Duodenal mucosa (tissue), 2 donors: ENCODE data around the gene SLC32A1.

Source experiments
- H3K27ac ChIP-seq: one replicate; pipeline ENCODE4 v1.7.0; 2013; ENCODE audit warnings: low read depth, low read length
- H3K27me3 ChIP-seq, 2 donors: one replicate each; pipeline ENCODE4 v1.7.0; 2013; ENCODE audit warnings: low read length in 2 of 2, control low read depth in 1 of 2; ENCODE audit not compliant: insufficient read depth in 2 of 2, control insufficient read depth in 1 of 2
- H3K36me3 ChIP-seq, 2 donors: one replicate each; pipeline ENCODE4 v1.7.0; 2013; ENCODE audit warnings: low read length in 2 of 2, control low read depth in 1 of 2; ENCODE audit not compliant: insufficient read depth in 2 of 2, control insufficient read depth in 1 of 2
- H3K4me1 ChIP-seq, 2 donors: one replicate each; pipeline ENCODE4 v1.7.0; 2013; ENCODE audit warnings: low read length in 2 of 2, control low read depth in 1 of 2; ENCODE audit not compliant: insufficient read depth in 2 of 2, control insufficient read depth in 1 of 2
- H3K4me3 ChIP-seq, 2 donors: one replicate each; pipeline ENCODE4 v1.7.0; 2013; ENCODE audit warnings: low read length in 2 of 2, low read depth in 1 of 2
- H3K9ac ChIP-seq, 2 donors: one replicate each; pipeline ENCODE4 v1.7.0; 2013; ENCODE audit warnings: low read length in 2 of 2, low read depth in 1 of 2
- H3K9me3 ChIP-seq, 2 donors: one replicate each; pipeline ENCODE4 v1.7.0; 2013; ENCODE audit warnings: low read length in 2 of 2, control low read depth in 1 of 2; ENCODE audit not compliant: control insufficient read depth in 1 of 2

SLC32A1 gene, protein sequence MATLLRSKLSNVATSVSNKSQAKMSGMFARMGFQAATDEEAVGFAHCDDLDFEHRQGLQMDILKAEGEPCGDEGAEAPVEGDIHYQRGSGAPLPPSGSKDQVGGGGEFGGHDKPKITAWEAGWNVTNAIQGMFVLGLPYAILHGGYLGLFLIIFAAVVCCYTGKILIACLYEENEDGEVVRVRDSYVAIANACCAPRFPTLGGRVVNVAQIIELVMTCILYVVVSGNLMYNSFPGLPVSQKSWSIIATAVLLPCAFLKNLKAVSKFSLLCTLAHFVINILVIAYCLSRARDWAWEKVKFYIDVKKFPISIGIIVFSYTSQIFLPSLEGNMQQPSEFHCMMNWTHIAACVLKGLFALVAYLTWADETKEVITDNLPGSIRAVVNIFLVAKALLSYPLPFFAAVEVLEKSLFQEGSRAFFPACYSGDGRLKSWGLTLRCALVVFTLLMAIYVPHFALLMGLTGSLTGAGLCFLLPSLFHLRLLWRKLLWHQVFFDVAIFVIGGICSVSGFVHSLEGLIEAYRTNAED

GRCh38 chr20:38723848-38724625 is at the start of gene SLC32A1:
Gene SLC32A1 (plus strand): TSS chr20:38724486. CDS start chr20:38724725, 239 bp downstream.
- Histone ChIP-seq H3K27ac (no peak within 1 kb of the TSS), H3K36me3 (no peaks in the 10 kb centered on the region), H3K4me1 (no peaks in the 10 kb centered on the region), H3K4me3 (no peak within 1 kb of the TSS), H3K9ac (no peak within 1 kb of the TSS), H3K9me3 (no peaks in the 10 kb centered on the region), H3K27me3 (peaks cover 85 to 94% of the 10 kb centered on the region in 2 donors)

- Histone ChIP-seq H3K27ac (no peak overlapping the region), H3K9ac (no peak overlapping the region), H3K4me3 (no peak overlapping the region), H3K4me1 (peaks cover 5 to 6% of the 10 kb centered on the region in 2 donors), H3K36me3 (no peaks in the 10 kb centered on the region), H3K9me3 (no peaks in the 10 kb centered on the region), H3K27me3 (peaks cover 26 to 32% of the 10 kb centered on the region in 2 donors)
Observed at GRCh38 chr20:38674765-38675133, 49.5 kb upstream of the SLC32A1 start.

DNA sequence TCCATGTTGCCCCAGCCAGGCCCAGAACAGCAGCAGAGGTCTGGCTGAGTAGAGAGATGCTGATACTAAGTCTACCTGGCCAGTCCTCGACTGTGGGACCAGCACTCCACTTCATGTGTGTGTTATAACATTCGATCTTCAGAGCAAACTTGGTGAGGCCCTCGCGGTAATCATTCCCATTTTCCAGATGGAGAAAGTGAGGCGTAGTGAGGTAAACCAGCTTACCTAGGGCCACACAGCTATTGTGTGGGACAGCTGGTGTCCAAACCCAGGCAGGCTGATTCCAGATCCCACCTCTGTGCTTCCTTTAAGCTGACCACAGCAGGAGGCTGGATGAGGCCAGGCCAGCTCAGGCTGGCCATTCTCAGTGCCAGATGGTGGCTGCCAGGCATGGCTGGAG is 47.7 kb upstream of the SLC32A1 start:
- Histone ChIP-seq H3K36me3 (no peaks in the 10 kb centered on the region), H3K4me1 (peaks cover 5 to 6% of the 10 kb centered on the region in 2 donors), H3K9ac (no peak overlapping the region), H3K9me3 (no peaks in the 10 kb centered on the region), H3K27me3 (peaks cover 19 to 30% of the 10 kb centered on the region in 2 donors), H3K4me3 (no peak overlapping the region), H3K27ac (no peak overlapping the region)

GRCh38 chr20:38680500-38681306 is 43.6 kb upstream of the SLC32A1 start:
- Histone ChIP-seq H3K27ac (no peak overlapping the region), H3K9ac (no peak overlapping the region), H3K27me3 (no peaks in the 10 kb centered on the region), H3K4me3 (no peak overlapping the region), H3K4me1 (no peaks in the 10 kb centered on the region), H3K9me3 (no peaks in the 10 kb centered on the region), H3K36me3 (no peaks in the 10 kb centered on the region)

DNA sequence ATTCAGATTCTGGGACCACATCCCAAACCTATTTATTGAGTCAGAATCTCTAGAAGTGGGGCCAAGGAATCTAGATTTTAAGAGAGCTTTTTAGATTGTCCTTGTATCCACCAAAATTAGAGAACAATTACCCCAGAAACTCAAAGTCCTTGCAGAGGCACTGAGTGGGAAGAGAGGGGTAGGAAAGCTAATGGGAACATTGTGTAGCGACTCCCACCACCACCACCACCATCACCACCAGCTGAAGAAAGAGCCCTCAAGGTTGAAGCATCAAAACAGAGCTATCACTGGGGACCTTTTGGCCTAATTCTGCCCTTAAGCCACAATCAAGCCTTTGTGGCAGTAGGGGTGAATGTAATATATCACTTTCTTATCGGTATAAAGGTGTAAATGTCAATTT is 39.0 kb upstream of the SLC32A1 start:
- no peak overlapping the region for H3K27ac ChIP-seq
- no peaks in the 10 kb centered on the region for H3K36me3 ChIP-seq
- H3K9me3 ChIP-seq: no peaks in the 10 kb centered on the region
- peaks cover 0 to 3% of the 10 kb centered on the region in 2 donors for H3K27me3 ChIP-seq
- H3K9ac ChIP-seq: no peak overlapping the region
- no peak overlapping the region for H3K4me3 ChIP-seq
- no peaks in the 10 kb centered on the region for H3K4me1 ChIP-seq

- H3K36me3 ChIP-seq: no peaks in the 10 kb centered on the region
- H3K4me1 ChIP-seq: no peaks in the 10 kb centered on the region
- no peaks in the 10 kb centered on the region for H3K9me3 ChIP-seq
- H3K9ac ChIP-seq: no peak overlapping the region
- H3K27me3 ChIP-seq: peaks cover 0 to 3% of the 10 kb centered on the region in 2 donors
- H3K27ac ChIP-seq: no peak overlapping the region
- no peak overlapping the region for H3K4me3 ChIP-seq
Observed at GRCh38 chr20:38685853-38686473, 38.3 kb upstream of the SLC32A1 start.

- H3K9ac ChIP-seq: no peak overlapping the region
- no peaks in the 10 kb centered on the region for H3K9me3 ChIP-seq
- peaks cover 0 to 3% of the 10 kb centered on the region in 2 donors for H3K27me3 ChIP-seq
- H3K36me3 ChIP-seq: no peaks in the 10 kb centered on the region
- no peak overlapping the region for H3K27ac ChIP-seq
- H3K4me1 ChIP-seq: no peaks in the 10 kb centered on the region
- no peak overlapping the region for H3K4me3 ChIP-seq
Observed at GRCh38 chr20:38692436-38693411, 31.6 kb upstream of the SLC32A1 start.

- Histone ChIP-seq H3K27me3 (peaks cover 0 to 4% of the 10 kb centered on the region in 2 donors), H3K4me3 (no peak overlapping the region), H3K36me3 (no peaks in the 10 kb centered on the region), H3K27ac (no peak overlapping the region), H3K4me1 (no peaks in the 10 kb centered on the region), H3K9me3 (no peaks in the 10 kb centered on the region), H3K9ac (no peak overlapping the region)
Observed at GRCh38 chr20:38697306-38697705, 27.0 kb upstream of the SLC32A1 start.

DNA sequence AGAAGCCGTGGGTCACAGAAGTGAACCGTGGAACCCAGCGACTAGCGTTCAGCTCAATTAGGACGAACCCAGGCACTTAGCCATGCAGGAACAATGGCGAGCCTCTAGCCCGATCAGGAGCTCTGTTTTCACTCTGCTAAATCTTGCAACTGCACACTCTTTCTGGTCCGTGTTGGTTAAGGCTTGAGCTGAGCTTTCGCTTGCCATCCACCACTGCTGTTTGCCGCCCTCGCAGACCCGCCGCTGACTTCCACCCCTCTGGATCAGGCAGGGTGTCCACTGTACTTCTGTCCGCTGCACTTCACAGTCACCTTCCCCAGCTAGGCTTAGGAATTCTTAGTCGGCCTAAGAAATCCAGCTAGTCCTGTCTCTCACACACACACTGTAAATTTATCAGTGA is 25.7 kb upstream of the SLC32A1 start:
- no peak overlapping the region for H3K4me3 ChIP-seq
- no peaks in the 10 kb centered on the region for H3K9me3 ChIP-seq
- no peak overlapping the region for H3K27ac ChIP-seq
- no peaks in the 10 kb centered on the region for H3K4me1 ChIP-seq
- H3K36me3 ChIP-seq: no peaks in the 10 kb centered on the region
- no peak overlapping the region for H3K9ac ChIP-seq
- peaks cover 0 to 4% of the 10 kb centered on the region in 2 donors for H3K27me3 ChIP-seq
